HG02973 (cell line): Measurements from ENCODE around the gene SPEG.
"Not testable (repeated sequence)": the region's sequence is repeated elsewhere in the genome, so short reads cannot be mapped to it uniquely, and the experiment has no call there.

Experiments
- ATAC-seq: cut with Tn5 transposase; IDR thresholded peaks from one replicate; pipeline ENCODE4 v1.9.1; 2021; ENCODE audit warnings: moderate library complexity; ENCODE audit not compliant: unreplicated experiment

Gene SPEG

GRCh38 chr2:219434718-219435525, at the start of gene SPEG:
Gene SPEG (plus strand): TSS chr2:219434843. CDS start chr2:219434978, 135 bp downstream.
- ATAC-seq: no peak

GRCh38 chr2:219384859-219385258, 49.8 kb upstream of the SPEG start:
- ATAC-seq: no peak

GRCh38 chr2:219385958-219386520, 48.6 kb upstream of the SPEG start:
- no peak for ATAC-seq

GRCh38 chr2:219386532-219387280, 47.9 kb upstream of the SPEG start:
- no peak for ATAC-seq

GRCh38 chr2:219387306-219388120, 47.1 kb upstream of the SPEG start, which contains the start of gene DNPEP:
Gene DNPEP (minus strand): TSS chr2:219387912. CDS start chr2:219387794, 118 bp downstream.
- ATAC-seq: peak; percentile 53

GRCh38 chr2:219388121-219388906, 46.3 kb upstream of the SPEG start:
- ATAC-seq: peak; percentile 79

- no peak for ATAC-seq
Measured at GRCh38 chr2:219388907-219389156, 45.8 kb upstream of the SPEG start.

GRCh38 chr2:219392754-219393153, 41.9 kb upstream of the SPEG start:
- ATAC-seq: no peak

- ATAC-seq: not testable (repeated sequence)
Measured at GRCh38 chr2:219395056-219395455, 39.6 kb upstream of the SPEG start.

GRCh38 chr2:219395609-219396008, 39.0 kb upstream of the SPEG start:
- no peak for ATAC-seq

GRCh38 chr2:219396863-219397457, 37.7 kb upstream of the SPEG start:
- no peak for ATAC-seq

GRCh38 chr2:219398721-219399363, 35.8 kb upstream of the SPEG start:
- ATAC-seq: no peak

- no peak for ATAC-seq
Measured at GRCh38 chr2:219399716-219400478, 34.7 kb upstream of the SPEG start.

GRCh38 chr2:219400562-219400961, 34.1 kb upstream of the SPEG start:
- no peak for ATAC-seq

GRCh38 chr2:219401606-219402005, 33.0 kb upstream of the SPEG start:
- ATAC-seq: no peak

GRCh38 chr2:219402665-219403515, 31.8 kb upstream of the SPEG start:
- ATAC-seq: peak; percentile 86

- ATAC-seq: no peak
Measured at GRCh38 chr2:219403861-219404260, 30.8 kb upstream of the SPEG start.
